ENCODE results near the gene PPP2R3B.

DNA sequence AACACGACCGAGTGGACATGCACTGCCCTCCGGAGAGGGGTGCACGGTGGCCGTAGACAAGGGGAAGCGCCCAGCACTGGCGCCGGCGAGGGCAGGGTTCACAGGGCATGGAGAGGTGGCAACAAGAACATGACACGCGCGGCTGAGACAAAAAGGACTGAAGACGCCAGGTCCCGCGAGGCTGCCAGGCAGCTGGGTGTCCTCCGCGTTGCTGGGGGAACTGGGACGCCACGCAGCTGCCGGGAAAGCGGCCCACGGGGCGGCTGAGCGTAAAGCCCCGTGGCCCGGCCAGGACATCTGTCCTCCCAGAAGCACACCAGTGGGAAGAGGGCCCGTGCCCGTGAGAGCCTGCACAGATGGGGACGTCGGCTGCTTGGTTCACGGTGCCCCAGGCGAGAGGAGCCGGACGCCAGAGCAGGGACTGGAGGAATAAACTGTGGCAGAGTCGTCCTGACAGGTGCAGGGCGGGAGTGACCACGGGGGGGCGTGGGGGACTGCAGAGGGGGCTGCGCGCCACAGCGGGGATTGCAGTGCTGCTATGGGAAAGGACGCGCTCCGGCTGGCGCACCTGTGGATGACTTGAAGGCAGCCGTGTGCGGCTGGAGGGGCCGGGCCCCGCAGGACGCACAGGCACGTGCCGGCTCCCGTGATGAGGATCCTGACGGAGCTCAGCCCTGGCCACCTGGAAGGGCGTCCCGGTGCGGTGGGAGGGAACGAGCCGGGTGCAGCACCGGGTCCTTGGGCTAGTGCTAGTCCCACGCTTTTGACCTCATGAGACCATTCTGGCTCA, 36.0 kb downstream of the PPP2R3B start:
- TF ChIP-seq EZH2 (IDR thresholded peaks at IDR 0.05; ENCODE audit: borderline replicate concordance, low read depth, low read length, severe bottlenecking): no peak
- no peak for TF ChIP-seq CTCF (IDR thresholded peaks at IDR 0.05; ENCODE audit: borderline replicate concordance, extremely low read depth, low read length, poor library complexity, severe bottlenecking)

Measured in DND-41 (cell line).